Measurements from ENCODE around the gene ADAT3. TPM values are rescaled to one million over a fixed set of nuclear protein-coding genes. Genes with fewer than 3 reads are reported as not detected.
A peak's percentile ranks its signal among the peaks of the same experiment; 100 is the strongest.
"Not testable (repeated sequence)": the region's sequence is repeated elsewhere in the genome, so short reads cannot be mapped to it uniquely, and the experiment has no call there.

ADAT3 gene
- total RNA-seq, 4 donors from 2014 or later, result 18.7 to 73.2 (median 30.3) TPM

- in situ Hi-C loops (cut with MboI; ENCODE audit: low pct_ligation_motif_present in 1 of 4, low pct_unique_long_range_greater_than_20kb in 1 of 4, low sequenced_read_pairs in 3 of 4); H3K36me3 ChIP-seq; intact Hi-C loops (cut with DNase I; ENCODE audit: low total_unique reads); H3K9me3 ChIP-seq; H3K27me3 ChIP-seq: not testable (repeated sequence)
- peak within 1 kb of the TSS; percentile 59 to 100 (median 83) for H3K4me3 ChIP-seq
- TF ChIP-seq POLR2AphosphoS5 (IDR thresholded peaks at IDR 0.05) (peak; percentile 96 to 97 (median 97)), POLR2A (IDR thresholded peaks at IDR 0.05) (peak; percentile 69)
- peak within 1 kb of the TSS; percentile 85 to 95 (median 90) for H3K27ac ChIP-seq
- peaks cover 22 to 35% (median 26%) of the 10 kb centered on the region in 4 donors for H3K4me1 ChIP-seq
- DNase-seq, result peak; percentile 96
- 41 to 71% methylated on average over 12 to 23 of the region's 46 CpGs for WGBS, 2 donors (ENCODE audit: low coverage in 1 of 2)
Observed at GRCh38 chr19:1885398-1886119, 19.6 kb upstream of the ADAT3 start, which contains the start of gene ABHD17A. ABHD17A (minus strand) TSS chr19:1885496; CDS start chr19:1881566, 3,930 bp downstream.

- DNase-seq; H3K36me3 ChIP-seq; in situ Hi-C loops (cut with MboI; ENCODE audit: low pct_ligation_motif_present in 1 of 4, low pct_unique_long_range_greater_than_20kb in 1 of 4, low sequenced_read_pairs in 3 of 4); intact Hi-C loops (cut with DNase I; ENCODE audit: low total_unique reads); H3K27me3 ChIP-seq; H3K9me3 ChIP-seq; H3K4me3 ChIP-seq; H3K27ac ChIP-seq: not testable (repeated sequence)
- 94 to 99% methylated on average over 14 to 15 of the region's 15 CpGs for WGBS, 2 donors (ENCODE audit: low coverage in 1 of 2)
- H3K4me1 ChIP-seq, result peaks cover 22 to 31% (median 26%) of the 10 kb centered on the region in 4 donors
Observed at GRCh38 chr19:1886360-1886759, 18.8 kb upstream of the ADAT3 start.

DNA sequence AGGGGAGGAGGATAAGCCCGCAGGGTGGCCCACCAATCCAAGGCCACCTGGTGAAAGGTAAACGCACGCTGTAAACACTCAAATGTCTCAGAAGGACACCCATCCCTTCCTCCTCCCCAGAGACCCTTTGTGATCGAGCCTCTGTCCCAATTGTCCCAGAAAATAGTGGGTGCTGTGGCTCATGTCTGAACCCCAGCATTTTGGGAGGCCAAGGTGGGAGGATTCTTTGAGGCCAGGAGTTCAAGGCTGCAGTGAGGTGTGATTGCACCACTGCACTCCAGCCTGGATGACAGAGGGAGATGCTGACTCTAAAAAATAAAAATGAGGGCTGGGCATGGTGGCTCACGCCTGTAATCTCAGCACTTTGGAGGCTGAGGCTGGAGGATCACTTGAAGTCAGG lies 16.8 kb upstream of the ADAT3 start:
- no peaks in the 10 kb centered on the region for H3K27me3 ChIP-seq
- 83% methylated on average over 5 of the region's 5 CpGs; no CpG with 5 or more reads in 1 of the 2 donors for WGBS, 2 donors (ENCODE audit: low coverage in 1 of 2)
- in situ Hi-C loops (cut with MboI; ENCODE audit: low pct_ligation_motif_present in 1 of 4, low pct_unique_long_range_greater_than_20kb in 1 of 4, low sequenced_read_pairs in 3 of 4) (no loop called here), intact Hi-C loops (cut with DNase I; ENCODE audit: low total_unique reads) (no loop called here)
- H3K36me3 ChIP-seq, result no peaks in the 10 kb centered on the region
- H3K9me3 ChIP-seq, result no peaks in the 10 kb centered on the region
- TF ChIP-seq POLR2AphosphoS5 (IDR thresholded peaks at IDR 0.05) (no peak), EP300 (IDR thresholded peaks at IDR 0.05; ENCODE audit: low read depth) (no peak), POLR2A (IDR thresholded peaks at IDR 0.05) (no peak)
- TF ChIP-seq, protein P1, sequence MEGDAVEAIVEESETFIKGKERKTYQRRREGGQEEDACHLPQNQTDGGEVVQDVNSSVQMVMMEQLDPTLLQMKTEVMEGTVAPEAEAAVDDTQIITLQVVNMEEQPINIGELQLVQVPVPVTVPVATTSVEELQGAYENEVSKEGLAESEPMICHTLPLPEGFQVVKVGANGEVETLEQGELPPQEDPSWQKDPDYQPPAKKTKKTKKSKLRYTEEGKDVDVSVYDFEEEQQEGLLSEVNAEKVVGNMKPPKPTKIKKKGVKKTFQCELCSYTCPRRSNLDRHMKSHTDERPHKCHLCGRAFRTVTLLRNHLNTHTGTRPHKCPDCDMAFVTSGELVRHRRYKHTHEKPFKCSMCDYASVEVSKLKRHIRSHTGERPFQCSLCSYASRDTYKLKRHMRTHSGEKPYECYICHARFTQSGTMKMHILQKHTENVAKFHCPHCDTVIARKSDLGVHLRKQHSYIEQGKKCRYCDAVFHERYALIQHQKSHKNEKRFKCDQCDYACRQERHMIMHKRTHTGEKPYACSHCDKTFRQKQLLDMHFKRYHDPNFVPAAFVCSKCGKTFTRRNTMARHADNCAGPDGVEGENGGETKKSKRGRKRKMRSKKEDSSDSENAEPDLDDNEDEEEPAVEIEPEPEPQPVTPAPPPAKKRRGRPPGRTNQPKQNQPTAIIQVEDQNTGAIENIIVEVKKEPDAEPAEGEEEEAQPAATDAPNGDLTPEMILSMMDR (IDR thresholded peaks at IDR 0.05), result no peak
- H3K4me3 ChIP-seq, result no peak overlapping the region
- H3K4me1 ChIP-seq, result peaks cover 7 to 13% (median 12%) of the 10 kb centered on the region in 4 donors
- no peak overlapping the region for H3K27ac ChIP-seq
- no peak for DNase-seq

GRCh38 chr19:1889907-1890306 lies 15.3 kb upstream of the ADAT3 start:
- Histone ChIP-seq H3K9me3 (no peaks in the 10 kb centered on the region), H3K4me3 (no peak overlapping the region), H3K4me1 (no peaks in the 10 kb centered on the region), H3K36me3 (no peaks in the 10 kb centered on the region), H3K27ac (no peak overlapping the region), H3K27me3 (no peaks in the 10 kb centered on the region)
- intact Hi-C loops (cut with DNase I; ENCODE audit: low total_unique reads) (no loop called here), in situ Hi-C loops (cut with MboI; ENCODE audit: low pct_ligation_motif_present in 1 of 4, low pct_unique_long_range_greater_than_20kb in 1 of 4, low sequenced_read_pairs in 3 of 4) (no loop called here)
- DNase-seq, result no peak
- TF ChIP-seq POLR2A (IDR thresholded peaks at IDR 0.05) (no peak), EP300 (IDR thresholded peaks at IDR 0.05; ENCODE audit: low read depth) (no peak), POLR2AphosphoS5 (IDR thresholded peaks at IDR 0.05) (no peak)
- TF ChIP-seq, protein P1 (IDR thresholded peaks at IDR 0.05), result no peak
- 100% methylated on average over 1 of the region's 1 CpG; no CpG with 5 or more reads in 1 of the 2 donors for WGBS, 2 donors (ENCODE audit: low coverage in 1 of 2)

GRCh38 chr19:1893791-1894190 lies 11.4 kb upstream of the ADAT3 start:
- in situ Hi-C loops (cut with MboI; ENCODE audit: low pct_ligation_motif_present in 1 of 4, low pct_unique_long_range_greater_than_20kb in 1 of 4, low sequenced_read_pairs in 3 of 4), result no loop called here
- Histone ChIP-seq H3K4me1 (peaks cover 0 to 30% (median 8%) of the 10 kb centered on the region in 4 donors), H3K36me3 (no peaks in the 10 kb centered on the region), H3K27ac (no peak overlapping the region), H3K9me3 (no peaks in the 10 kb centered on the region), H3K4me3 (no peak overlapping the region), H3K27me3 (no peaks in the 10 kb centered on the region)
- intact Hi-C loops (cut with DNase I; ENCODE audit: low total_unique reads), result no loop called here
- WGBS, 2 donors (ENCODE audit: low coverage in 1 of 2), result 87 to 96% methylated on average over 5 to 17 of the region's 17 CpGs
- no peak for DNase-seq
- no peak for TF ChIP-seq POLR2A (IDR thresholded peaks at IDR 0.05)
